OCI-LY7 (cell line): ENCODE data around the gene SH3RF1.

ENCODE experiments used
- EZH2phosphoT487 ChIP-seq: fragments of 200-600 bp; sonication (generic); IDR thresholded peaks from 2 replicates; pipeline ENCODE4 v1.6.1; 2018; ENCODE audit warnings: low read depth, borderline replicate concordance, mild to moderate bottlenecking, mixed run types, antibody characterized with exemption, low read length, moderate library complexity, mixed read lengths
- TF ChIP-seq, protein P1 (sequence below): fragments of 200-600 bp; sonication (generic); conservative IDR thresholded peaks from 2 replicates; pipeline ENCODE4 v1.5.1; 2014; ENCODE audit warnings: mild to moderate bottlenecking, antibody characterized with exemption, low read length, moderate library complexity, mixed read lengths

DNA sequence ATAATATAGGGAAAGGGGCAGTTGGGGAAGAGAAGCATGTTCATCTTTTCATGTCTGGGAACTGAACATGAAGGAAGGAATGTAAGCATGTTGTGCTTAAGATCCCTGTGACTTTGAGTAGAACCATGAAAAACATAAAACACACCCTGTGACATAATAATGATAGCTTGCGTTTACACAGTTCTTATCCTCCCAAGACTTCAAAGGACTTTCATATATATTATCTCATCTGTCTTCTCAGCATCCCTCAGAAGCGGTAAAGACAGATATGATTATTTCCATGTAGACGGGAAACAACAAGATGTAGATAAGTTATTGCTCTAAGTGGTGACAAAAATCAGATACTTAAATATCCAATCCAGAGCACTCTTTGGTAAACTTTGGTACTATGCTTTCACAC, 3.3 kb upstream of the SH3RF1 start:
- TF ChIP-seq, protein P1, sequence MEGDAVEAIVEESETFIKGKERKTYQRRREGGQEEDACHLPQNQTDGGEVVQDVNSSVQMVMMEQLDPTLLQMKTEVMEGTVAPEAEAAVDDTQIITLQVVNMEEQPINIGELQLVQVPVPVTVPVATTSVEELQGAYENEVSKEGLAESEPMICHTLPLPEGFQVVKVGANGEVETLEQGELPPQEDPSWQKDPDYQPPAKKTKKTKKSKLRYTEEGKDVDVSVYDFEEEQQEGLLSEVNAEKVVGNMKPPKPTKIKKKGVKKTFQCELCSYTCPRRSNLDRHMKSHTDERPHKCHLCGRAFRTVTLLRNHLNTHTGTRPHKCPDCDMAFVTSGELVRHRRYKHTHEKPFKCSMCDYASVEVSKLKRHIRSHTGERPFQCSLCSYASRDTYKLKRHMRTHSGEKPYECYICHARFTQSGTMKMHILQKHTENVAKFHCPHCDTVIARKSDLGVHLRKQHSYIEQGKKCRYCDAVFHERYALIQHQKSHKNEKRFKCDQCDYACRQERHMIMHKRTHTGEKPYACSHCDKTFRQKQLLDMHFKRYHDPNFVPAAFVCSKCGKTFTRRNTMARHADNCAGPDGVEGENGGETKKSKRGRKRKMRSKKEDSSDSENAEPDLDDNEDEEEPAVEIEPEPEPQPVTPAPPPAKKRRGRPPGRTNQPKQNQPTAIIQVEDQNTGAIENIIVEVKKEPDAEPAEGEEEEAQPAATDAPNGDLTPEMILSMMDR = no peak
- no peak for TF ChIP-seq EZH2phosphoT487
